Hematopoietic multipotent progenitor cell treated with erythropoietin and hydrocortisone succinate and interleukin-3 and kit ligand, for 17 days (in vitro differentiated cells): ENCODE results near the gene TSPAN18.

ENCODE experiments used
- DNase-seq: peaks from one replicate; pipeline ENCODE4 v3.0.0-alpha.2; 2015; ENCODE audit warnings: low spot score

Gene TSPAN18

DNA sequence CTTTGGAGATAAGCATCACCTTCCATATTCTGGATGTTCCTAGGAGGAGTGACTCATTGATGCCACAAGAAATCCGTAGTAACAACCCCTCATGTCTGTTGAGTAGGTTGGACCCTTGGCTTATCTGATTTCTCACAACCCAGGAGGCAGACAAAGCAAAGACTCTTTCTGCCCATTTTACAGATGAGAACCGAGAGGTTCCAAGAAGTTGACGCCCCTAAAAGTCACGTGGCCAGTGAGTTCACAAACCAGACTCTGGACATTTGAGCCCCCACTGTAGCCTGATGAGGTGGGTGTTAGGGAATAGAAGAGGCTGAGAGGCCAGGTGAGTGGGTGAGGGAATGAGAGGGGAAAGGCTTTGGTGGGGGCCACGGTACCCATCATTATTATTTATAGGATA lies 70.3 kb downstream of the TSPAN18 start:
- DNase-seq, result no peak

DNA sequence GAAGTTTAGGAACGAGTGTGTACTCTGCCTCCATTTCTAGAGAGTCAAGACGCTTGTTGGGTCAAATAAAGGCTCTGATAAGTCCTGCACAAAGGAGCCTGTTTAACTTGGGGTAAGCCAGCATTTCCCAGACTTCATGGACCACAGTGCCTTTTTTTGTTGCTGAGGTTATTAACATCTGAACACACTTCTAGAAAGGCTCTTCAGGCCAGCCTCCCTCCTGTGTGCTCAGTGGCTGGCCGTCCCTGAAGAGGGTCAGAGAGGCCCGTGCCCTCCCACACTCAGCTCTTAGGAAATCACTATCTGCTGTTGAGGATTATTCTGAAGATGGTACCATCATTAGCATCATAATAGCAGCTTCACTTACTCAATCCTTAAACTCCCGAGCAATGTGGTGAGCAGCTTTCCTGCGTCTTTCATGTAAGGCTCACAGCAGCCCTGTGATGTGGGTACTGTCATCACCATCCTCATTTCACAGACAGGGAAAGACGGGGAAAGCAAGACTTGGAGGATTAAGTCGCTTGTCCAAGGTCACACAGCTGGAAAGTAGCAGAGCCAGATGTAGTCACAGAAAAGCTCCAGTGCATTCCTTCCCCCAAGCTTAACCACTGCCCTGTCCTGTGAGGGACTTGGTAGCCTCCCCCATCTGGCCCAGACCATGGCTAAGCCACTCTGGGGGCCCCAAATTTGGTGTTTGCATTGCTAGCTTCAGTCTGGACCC lies 71.3 kb downstream of the TSPAN18 start:
- no peak for DNase-seq

DNA sequence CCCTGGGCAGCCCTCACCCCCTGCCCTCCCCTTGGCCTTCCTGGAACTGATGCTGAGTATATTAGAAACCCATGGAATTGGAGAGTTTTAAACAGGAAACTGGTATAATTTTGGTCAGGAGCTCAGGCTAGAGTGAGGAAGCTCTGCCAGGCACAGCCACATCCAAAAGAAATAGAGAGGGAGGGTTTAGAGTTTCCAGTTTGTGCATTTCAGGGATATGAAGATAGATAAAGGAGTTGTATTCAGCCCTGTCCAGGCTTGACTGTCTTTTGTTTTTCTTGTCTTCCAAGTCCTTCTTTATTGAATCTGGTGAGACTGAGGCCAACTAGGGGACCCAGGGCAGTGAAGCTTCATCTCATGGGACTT lies 71.8 kb downstream of the TSPAN18 start:
- no peak for DNase-seq

DNA sequence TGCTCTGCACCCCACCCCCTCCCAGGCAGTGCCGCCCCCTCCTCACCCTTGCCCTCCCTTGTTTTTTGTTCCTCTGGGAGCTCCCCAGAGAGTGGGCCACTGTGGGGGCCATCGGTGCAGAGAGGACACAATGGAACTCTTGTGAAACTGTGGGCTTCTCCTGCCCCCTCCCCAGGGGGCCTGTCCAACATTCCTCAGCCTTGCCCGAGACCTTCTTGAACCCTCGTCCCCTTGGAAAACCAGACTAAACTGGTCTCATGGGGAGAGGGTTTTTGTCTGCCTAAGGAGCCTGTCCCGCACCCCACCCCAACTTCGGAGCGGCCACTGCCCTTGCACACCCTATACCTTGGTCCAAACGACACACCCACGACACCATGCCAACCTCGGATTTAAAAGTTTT lies 72.2 kb downstream of the TSPAN18 start:
- DNase-seq, result no peak

DNA sequence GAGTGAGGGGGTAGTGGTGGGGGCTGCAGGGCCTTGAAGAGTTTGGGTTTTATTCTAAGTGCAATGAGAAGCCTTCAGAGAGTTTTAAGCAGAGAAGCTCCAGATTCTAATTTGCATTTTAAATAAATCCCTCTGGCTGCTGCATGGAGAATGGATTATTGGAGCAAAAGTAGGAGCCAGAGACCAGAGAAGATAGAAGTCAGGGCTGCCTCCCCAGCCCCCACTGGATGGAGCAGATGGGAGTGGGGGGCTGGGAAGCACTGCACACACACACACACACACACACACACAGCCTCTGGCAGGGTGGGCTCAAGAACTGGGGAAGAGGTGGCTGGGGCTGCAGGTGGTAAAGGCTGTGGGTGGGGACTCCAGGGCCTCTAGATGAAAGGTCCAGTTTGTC lies 75.6 kb downstream of the TSPAN18 start:
- DNase-seq, result no peak

DNA sequence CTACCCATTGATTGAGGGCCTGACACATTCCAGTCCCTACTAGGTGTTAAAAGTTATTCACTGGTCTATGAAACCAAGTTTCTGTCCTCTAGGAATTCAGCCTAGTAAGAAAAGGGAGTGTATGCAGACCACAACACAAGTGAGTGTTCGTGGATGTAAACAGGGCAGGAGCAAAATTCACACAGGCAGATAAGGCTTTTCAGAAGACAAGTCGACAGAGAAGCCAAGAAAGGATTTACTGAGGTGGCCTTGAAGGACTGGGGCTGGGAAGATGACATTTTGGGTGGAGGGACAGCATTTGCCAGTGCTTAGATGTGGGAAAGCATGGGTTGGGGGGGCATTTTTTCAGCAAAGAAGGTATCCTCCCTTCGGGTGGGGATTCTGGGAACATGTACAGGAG lies 76.2 kb downstream of the TSPAN18 start:
- DNase-seq, result no peak

DNA sequence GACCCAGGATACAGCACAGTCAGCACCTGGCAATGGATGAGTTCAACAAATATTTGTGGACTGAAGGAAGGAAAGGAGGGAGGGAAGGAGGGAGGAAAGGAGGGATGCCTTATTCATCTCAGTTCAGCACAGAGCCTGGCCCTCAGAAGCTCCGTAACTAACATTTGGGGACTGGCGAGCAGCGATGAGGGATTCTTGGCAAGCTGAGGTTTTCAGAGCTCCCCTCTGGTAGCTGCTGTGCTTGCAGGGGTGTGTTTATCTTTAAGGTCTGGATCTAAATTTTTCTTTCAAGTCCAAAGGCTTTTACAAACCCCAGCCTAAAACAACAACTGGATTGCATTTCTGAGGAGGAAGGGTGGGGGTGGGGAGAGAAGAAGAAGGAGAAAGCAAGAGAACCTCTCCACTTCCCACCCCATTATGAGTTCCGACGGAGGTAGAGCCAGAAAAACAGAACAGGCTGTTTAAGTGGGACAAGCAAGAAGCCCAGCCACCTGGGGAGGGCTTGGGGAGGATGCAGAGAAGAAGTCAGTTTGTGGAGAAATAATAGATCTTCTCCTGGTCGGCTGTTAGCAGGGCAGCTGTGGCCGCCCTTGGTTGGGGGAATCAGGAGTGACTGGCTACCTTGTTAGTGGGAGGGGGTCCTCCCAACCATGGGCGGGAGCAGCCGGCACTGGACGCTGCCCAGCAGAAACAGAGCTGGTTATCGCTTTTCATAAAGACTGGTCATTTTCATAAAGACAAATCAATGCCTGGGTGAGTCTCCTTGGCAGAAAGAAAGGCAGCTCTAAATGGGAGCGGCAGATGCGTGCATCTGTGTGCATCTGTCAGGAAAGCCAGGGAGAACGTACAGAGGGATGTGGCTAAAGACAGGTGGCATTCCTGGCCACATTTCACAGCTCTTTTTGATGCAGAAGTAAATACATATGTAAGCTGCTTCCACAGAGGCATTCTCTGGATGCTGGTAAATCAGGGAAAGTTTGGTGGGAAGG lies 78.0 kb downstream of the TSPAN18 start:
- no peak for DNase-seq

DNA sequence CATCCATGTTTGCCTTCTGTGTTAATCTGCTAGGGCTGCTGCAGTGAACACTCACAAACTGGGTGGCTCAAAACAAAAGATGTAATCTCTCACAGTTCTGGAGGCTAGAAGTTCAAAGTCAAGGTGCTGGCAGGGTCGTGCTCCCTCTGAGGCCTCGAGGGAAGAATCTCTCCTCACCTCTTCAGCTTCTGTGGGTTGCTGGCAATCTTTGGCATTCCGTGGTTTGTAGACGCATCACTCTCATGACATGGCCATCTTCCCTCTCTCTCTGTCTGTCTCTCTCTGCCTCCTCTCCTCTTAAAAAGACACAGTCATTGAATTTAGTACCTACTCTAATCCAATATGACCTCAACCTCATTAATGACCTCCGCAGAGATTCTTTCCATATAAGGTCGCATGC lies 78.8 kb downstream of the TSPAN18 start:
- no peak for DNase-seq

DNA sequence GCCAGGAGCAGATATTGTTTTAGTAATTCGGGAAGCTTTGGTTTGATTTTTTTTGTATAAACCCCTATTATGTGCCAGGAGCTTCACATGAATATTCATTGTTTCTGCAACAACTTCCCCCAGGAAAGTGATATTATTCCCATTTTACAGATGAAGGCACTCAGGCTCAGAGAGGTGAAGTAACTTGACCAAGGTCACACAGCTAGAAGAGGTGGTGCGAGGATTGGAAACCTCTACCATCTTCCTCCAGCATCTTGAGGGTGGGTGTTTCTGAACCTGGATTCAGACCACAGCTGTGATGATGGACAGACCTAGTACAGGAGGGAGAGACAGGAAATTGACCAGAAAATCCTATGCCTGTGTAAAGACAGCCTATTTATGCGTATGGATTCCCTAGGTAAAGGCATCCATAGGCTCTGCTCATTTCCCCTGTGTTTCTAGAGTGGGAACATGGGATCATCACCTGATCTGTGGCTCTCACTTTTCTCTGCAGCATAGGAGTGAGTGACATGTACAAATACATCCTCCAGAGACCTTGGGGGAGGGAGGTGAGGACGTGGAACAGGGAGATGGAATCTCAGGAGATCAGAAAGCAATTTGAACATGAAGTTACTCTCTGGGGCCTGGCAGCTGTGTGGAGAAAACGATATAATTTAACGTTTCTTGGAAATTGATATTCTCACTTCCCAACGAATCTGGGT lies 81.4 kb downstream of the TSPAN18 start:
- DNase-seq, result no peak

DNA sequence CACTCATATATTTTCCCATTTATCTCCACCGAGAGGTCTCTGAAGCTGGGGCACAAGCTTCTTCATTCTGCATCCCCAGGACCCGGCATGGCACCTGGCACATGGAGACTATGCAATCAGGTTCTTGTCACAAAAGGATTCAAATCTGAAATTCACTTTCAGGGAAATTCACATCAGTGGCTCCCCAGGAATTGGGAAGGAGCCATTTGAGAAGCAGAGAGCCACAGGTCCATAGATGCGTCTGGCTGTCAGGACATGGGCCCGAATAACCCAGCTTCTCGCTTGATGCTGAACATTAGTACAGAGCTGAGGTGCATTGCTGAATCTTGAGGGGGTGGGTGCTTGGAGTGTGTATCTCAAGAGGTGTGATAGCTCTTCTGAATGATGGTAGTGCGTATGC lies 82.5 kb downstream of the TSPAN18 start:
- DNase-seq, result no peak

DNA sequence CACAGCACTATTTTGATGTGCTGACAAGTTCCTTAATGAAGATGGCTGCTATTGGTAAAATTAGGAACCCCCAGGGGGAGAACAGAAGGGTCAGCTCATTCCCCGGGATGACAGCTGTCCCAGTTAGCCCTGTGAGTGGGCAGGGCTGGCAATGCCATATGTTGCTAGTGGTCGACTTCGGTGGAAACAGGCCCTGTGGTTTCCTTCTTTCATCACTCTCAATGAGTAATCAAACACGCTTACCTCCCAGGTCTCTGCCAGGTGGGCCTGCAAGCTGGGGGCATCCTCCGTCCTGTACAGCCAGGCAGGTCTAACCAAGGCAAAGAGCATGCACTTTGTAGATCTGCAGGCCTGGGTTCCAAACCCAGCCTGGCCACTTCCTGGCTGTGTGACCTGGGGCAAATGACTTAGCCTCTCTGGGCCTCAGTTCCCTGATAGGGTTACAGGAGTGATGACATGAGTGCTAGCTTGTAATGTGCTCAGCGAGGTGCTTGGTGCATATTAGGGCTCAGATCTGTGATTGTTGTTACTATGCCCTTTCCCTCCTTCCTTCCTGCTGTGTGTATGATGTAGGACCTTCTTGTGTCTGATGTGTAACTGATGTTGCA lies 85.2 kb downstream of the TSPAN18 start:
- no peak for DNase-seq

DNA sequence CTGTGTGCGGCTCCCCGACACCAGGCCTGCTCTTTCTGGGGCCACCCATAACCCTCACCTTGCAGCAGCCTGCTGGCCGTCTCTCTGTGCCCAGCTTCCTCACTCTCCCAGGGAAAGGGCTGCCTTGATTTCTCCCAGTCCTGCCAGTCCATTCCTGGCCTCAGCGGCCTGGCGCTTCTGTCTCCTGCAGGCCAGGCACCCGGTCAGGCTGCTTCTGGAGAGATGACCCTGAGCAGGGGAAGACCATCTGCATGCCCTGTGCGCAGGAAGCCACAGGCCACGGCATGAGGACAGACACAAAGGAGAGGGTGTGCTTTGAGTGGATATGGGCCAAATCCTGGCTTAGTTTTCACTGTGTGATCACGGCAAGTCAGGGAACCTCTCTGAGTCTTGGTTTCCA lies 86.2 kb downstream of the TSPAN18 start:
- DNase-seq, result no peak

DNA sequence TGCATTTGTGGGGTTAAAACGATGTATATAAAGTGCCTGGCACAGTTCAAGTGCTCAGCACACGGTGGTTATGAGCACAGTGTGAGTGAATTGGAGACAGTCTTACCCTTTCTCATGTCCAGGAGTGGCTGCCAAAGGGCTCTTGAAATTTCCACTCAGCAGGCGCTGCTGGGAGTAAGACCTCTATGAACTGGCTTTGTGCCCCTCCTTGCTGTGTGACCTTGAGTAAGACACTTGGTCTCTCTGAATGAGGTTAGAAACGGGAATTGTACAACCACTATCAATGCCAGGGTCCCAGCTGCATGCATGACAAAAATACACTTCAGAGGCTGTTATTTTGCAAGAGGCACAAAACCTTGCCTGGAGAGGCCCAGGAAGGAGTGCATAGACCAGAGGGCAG lies 86.6 kb downstream of the TSPAN18 start:
- no peak for DNase-seq

DNA sequence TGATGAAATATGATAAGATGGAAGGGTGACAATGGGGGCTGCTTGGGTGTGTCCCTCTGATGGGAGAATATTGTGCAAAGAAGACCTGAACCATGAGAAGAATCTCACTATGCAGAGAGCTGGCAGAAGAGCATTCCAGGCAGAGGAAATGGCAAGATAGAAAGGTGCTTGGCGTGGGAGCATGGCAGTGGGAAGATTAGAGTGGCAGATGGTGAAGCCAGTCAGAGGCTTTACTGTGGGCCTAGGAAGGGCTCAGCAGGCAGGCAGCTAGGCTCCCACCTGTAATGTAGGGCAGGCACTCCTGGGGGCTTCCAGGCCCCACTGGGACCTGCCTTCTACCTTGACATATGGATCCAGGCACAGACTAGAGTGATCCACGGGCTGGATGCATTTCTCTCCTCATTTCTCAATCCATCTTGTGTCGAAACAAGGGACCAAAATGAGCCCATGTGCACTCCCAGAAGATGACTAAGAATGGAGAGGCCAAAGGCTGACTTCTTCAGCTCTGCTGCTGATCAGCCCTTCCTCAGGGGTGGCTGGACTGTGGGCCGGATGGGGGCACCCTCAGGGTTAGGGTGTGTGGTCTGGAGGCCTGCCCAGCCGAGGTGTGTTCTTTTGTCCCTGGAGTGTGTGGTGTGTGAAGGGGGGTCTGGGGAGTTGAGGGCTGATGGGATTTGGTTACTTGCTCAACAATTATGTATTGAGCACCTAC lies 88.3 kb downstream of the TSPAN18 start:
- DNase-seq, result no peak

DNA sequence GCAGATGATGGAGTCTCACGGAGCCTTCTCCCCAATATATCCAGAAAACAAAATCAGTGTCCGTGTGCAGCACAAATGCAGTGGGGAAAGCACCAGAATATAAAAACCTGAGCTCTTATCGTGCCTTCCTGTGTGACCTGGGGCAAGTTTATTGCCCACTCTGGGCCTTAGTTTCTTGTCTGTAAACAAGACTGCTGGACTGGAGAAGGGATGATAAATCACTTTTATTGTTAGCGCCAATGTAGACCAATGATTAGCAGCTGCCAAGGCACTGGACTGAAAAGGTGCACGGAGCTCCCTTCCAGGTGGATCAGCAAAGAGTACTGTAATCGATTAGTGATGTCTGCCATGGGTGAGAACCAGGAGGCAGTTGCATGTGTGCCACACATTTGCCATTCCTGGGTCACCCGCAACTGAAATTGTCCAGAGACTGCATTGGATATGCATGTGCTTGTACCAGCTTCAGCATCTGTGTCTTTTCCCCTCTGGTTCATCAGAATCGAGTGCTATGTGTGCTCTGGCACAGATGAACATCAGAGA lies 89.2 kb downstream of the TSPAN18 start:
- DNase-seq, result no peak

DNA sequence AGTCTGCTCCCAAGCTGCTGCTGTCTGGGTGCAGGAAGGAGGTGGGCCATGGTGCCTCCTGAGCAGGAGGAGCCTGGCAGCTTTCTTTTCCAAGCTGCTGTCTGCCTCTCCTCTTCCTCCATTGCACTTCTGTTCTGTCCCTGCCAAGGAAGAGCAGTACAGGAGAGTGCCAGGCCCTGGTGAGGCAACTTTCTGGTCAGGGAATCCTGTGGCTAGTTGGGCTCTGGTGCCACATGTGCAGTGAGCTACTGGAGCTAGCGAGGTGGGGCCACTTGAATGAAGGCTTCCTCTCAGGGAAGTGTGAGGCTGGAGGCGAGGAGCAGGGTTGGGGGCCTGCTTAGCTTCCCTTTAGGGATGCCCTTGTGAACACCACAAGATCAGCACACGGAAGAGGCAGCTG lies 90.0 kb downstream of the TSPAN18 start:
- DNase-seq, result no peak

DNA sequence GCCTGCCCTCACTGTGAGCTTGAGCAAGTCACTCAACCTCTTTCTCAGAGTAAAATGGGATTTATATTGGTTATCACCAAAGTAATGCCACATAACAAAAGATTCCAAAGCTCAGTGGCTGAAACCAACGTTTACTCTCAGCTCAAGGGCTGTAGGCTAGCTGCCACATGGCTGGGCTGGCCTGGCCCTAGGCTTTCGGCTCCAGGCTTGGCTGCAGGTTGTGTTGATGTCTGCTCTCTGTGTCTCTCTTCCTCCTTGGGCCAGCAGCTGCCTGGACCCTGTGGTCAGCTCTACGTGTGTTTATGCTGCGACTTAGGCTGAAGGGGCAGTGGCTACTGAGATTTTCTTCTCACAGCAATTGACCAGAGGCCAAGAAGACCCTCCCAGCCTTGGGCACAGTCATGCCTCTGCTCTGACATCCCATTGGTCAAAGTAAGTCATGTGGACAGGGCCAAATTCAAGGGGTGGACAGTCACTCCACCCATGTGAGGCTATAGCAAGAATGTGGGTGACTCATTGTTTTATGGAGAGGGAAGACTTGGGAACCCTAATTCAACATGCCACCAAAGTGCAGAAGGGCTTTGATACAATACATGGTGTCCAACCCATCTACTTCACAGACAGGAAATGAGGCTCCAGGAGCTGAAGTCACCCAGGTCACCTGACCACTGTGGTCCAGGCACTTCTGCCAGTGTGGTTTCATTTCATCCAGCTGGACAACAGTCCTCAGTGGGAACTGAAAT lies 90.6 kb downstream of the TSPAN18 start:
- no peak for DNase-seq

DNA sequence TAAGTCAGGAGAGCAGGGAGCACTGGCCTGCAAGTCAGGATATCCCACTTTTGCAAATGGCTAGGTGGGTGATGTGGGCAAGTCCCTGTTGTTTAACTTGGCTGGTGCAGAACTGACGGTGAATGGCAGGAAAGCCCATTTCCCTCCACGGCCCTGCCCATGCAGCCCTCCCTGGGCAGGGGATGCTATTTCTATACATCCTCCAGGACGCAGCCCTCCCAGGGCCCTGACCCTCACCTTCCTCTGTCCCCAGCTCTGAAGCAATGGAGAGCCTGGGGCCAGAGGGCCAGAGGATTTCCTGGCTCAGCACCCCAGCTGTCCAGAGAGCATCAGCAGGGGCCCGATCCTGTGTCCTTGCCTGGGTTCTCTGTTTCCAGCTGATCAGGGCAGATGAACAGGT lies 91.3 kb downstream of the TSPAN18 start:
- no peak for DNase-seq

DNA sequence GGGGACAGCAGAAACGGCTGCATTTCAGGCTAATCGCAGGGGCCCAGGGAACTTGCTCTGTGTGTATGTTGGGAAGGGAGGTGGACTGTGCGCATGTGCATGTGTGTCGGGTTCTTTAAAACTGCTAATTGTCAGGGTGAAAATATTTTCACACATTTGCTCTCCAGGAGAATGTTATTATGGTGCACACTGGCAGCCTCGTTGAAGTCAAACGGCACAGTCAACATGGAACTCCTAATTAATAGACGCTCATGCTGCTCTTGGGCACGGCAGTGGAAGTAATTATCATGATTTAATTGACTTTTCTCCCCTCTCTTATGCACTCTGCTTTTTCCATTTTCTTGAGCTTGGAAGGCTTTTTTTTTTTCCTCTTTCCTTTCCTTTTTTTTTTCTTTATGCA lies 92.6 kb downstream of the TSPAN18 start:
- DNase-seq, result no peak

DNA sequence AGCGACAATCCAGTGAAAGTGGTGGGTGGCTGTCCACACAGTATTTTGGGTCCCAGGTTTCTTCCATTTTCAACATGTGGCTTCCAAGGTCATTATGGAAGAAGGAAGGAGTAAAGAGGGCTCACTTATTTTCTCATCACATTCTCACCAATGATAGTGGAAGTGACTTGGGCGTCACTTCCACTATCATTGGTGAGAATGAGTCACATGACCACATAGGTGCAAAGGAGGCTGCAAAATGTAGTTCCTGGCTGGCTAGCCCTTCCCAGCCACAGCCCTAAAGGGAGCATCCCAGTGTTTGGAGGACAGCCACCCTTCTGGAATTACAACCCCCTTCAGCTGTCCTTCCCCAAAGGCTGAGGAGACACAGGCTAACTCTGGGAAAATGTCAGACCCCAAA lies 95.6 kb downstream of the TSPAN18 start:
- no peak for DNase-seq

DNA sequence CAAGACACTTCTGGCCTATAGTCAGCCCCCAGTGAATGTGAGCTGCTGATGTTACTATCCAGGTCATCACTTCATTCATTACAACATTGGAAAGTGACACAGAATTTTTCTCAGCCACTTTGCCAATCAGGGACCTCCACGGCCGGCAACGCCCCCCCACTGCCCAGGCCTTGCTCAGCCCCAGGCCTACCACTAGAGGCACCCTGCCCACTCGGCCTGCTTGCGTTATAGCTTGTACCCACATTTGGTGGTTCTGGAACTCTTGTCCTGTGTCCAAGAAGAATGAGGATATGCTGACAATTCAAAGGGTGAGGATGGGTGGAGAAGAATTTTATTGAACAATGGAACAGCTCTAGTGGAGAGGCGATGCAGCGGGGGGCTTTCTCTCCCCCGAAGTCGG lies 96.2 kb downstream of the TSPAN18 start:
- no peak for DNase-seq
